Activated naive CD8-positive, alpha-beta T cell (primary cell): ENCODE results near the gene SLC17A9.

Source experiments
- H3K27ac Mint-ChIP-seq: one replicate; pipeline ENCODE4 v1.8.0; 2021; ENCODE audit warnings: mixed read lengths
- H3K27me3 Mint-ChIP-seq: one replicate; pipeline ENCODE4 v1.8.0; 2021; ENCODE audit warnings: mixed read lengths
- H3K36me3 Mint-ChIP-seq: one replicate; pipeline ENCODE4 v1.8.0; 2021; ENCODE audit warnings: mixed read lengths
- H3K4me1 Mint-ChIP-seq: one replicate; pipeline ENCODE4 v1.8.0; 2021; ENCODE audit warnings: low read depth, mixed read lengths
- H3K4me3 Mint-ChIP-seq: one replicate; pipeline ENCODE4 v1.8.0; 2021; ENCODE audit warnings: mild to moderate bottlenecking, mixed read lengths
- H3K9me3 Mint-ChIP-seq: one replicate; pipeline ENCODE4 v1.8.0; 2021; ENCODE audit warnings: low read depth, mixed read lengths

The SLC17A9 gene

GRCh38 chr20:62926229-62927127 lies 26.0 kb upstream of the SLC17A9 start, which contains the start of gene DIDO1:
Gene DIDO1 (minus strand): TSS chr20:62926505.
- Mint-ChIP-seq H3K4me3 (peak within 1 kb of the TSS; percentile 94), H3K27me3 (no peaks in the 10 kb centered on the region), H3K4me1 (peaks cover 72% of the 10 kb centered on the region), H3K36me3 (no peaks in the 10 kb centered on the region), H3K9me3 (no peaks in the 10 kb centered on the region), H3K27ac (peak within 1 kb of the TSS; percentile 87)

GRCh38 chr20:62927128-62927705 lies 25.3 kb upstream of the SLC17A9 start:
- Mint-ChIP-seq H3K27me3 (no peaks in the 10 kb centered on the region), H3K36me3 (no peaks in the 10 kb centered on the region), H3K4me3 (peak overlapping the region; percentile 89), H3K9me3 (no peaks in the 10 kb centered on the region), H3K27ac (peak overlapping the region; percentile 87), H3K4me1 (peaks cover 71% of the 10 kb centered on the region)

- Mint-ChIP-seq H3K4me1 (peaks cover 64% of the 10 kb centered on the region), H3K27ac (peak overlapping the region; percentile 87), H3K36me3 (no peaks in the 10 kb centered on the region), H3K9me3 (no peaks in the 10 kb centered on the region), H3K4me3 (peak overlapping the region; percentile 89), H3K27me3 (no peaks in the 10 kb centered on the region)
These were observed 24.1 kb upstream of the SLC17A9 start for GRCh38 chr20:62928246-62928939.

GRCh38 chr20:62929051-62929538 lies 23.4 kb upstream of the SLC17A9 start:
- peak overlapping the region; percentile 89 for H3K4me3 Mint-ChIP-seq
- H3K36me3 Mint-ChIP-seq = no peaks in the 10 kb centered on the region
- no peaks in the 10 kb centered on the region for H3K27me3 Mint-ChIP-seq
- H3K4me1 Mint-ChIP-seq = peaks cover 57% of the 10 kb centered on the region
- peak overlapping the region; percentile 89 for H3K27ac Mint-ChIP-seq
- no peaks in the 10 kb centered on the region for H3K9me3 Mint-ChIP-seq

GRCh38 chr20:62931464-62931863 lies 21.0 kb upstream of the SLC17A9 start:
- no peak overlapping the region for H3K4me3 Mint-ChIP-seq
- H3K27ac Mint-ChIP-seq = peak overlapping the region; percentile 72
- H3K4me1 Mint-ChIP-seq = peaks cover 46% of the 10 kb centered on the region
- no peaks in the 10 kb centered on the region for H3K27me3 Mint-ChIP-seq
- H3K36me3 Mint-ChIP-seq = no peaks in the 10 kb centered on the region
- H3K9me3 Mint-ChIP-seq = no peaks in the 10 kb centered on the region

GRCh38 chr20:62933966-62934365 lies 18.5 kb upstream of the SLC17A9 start:
- no peaks in the 10 kb centered on the region for H3K27me3 Mint-ChIP-seq
- peaks cover 2% of the 10 kb centered on the region for H3K36me3 Mint-ChIP-seq
- H3K9me3 Mint-ChIP-seq = no peaks in the 10 kb centered on the region
- H3K27ac Mint-ChIP-seq = no peak overlapping the region
- H3K4me1 Mint-ChIP-seq = peaks cover 34% of the 10 kb centered on the region
- no peak overlapping the region for H3K4me3 Mint-ChIP-seq

- Mint-ChIP-seq H3K4me1 (peaks cover 35% of the 10 kb centered on the region), H3K27ac (no peak overlapping the region), H3K27me3 (no peaks in the 10 kb centered on the region), H3K9me3 (no peaks in the 10 kb centered on the region), H3K4me3 (no peak overlapping the region), H3K36me3 (peaks cover 2% of the 10 kb centered on the region)
These were observed 17.1 kb upstream of the SLC17A9 start for GRCh38 chr20:62935204-62935967.

- no peaks in the 10 kb centered on the region for H3K9me3 Mint-ChIP-seq
- H3K4me1 Mint-ChIP-seq = peaks cover 36% of the 10 kb centered on the region
- no peaks in the 10 kb centered on the region for H3K27me3 Mint-ChIP-seq
- H3K4me3 Mint-ChIP-seq = no peak overlapping the region
- H3K36me3 Mint-ChIP-seq = peaks cover 2% of the 10 kb centered on the region
- no peak overlapping the region for H3K27ac Mint-ChIP-seq
These were observed 16.4 kb upstream of the SLC17A9 start for GRCh38 chr20:62935968-62936585.

- H3K36me3 Mint-ChIP-seq = peaks cover 2% of the 10 kb centered on the region
- H3K4me1 Mint-ChIP-seq = peaks cover 37% of the 10 kb centered on the region
- peak overlapping the region; percentile 97 for H3K27ac Mint-ChIP-seq
- H3K4me3 Mint-ChIP-seq = no peak overlapping the region
- H3K27me3 Mint-ChIP-seq = no peaks in the 10 kb centered on the region
- H3K9me3 Mint-ChIP-seq = no peaks in the 10 kb centered on the region
These were observed 15.0 kb upstream of the SLC17A9 start for GRCh38 chr20:62937268-62938104.

- Mint-ChIP-seq H3K27ac (peak within 1 kb of the TSS; percentile 97), H3K36me3 (peaks cover 2% of the 10 kb centered on the region), H3K4me3 (peak within 1 kb of the TSS; percentile 95), H3K9me3 (no peaks in the 10 kb centered on the region), H3K27me3 (no peaks in the 10 kb centered on the region), H3K4me1 (peaks cover 35% of the 10 kb centered on the region)
These were observed 14.2 kb upstream of the SLC17A9 start, which contains the start of gene GID8 for GRCh38 chr20:62938105-62938888. Gene GID8 (plus strand): TSS chr20:62938147. CDS start chr20:62941503, 3,356 bp downstream.

- Mint-ChIP-seq H3K36me3 (peaks cover 2% of the 10 kb centered on the region), H3K27me3 (no peaks in the 10 kb centered on the region), H3K4me1 (peaks cover 35% of the 10 kb centered on the region), H3K9me3 (no peaks in the 10 kb centered on the region), H3K27ac (peak overlapping the region; percentile 50), H3K4me3 (peak overlapping the region; percentile 2)
These were observed 11.6 kb upstream of the SLC17A9 start for GRCh38 chr20:62940875-62941274.

GRCh38 chr20:62941792-62942191 lies 10.7 kb upstream of the SLC17A9 start:
- H3K9me3 Mint-ChIP-seq = no peaks in the 10 kb centered on the region
- peaks cover 34% of the 10 kb centered on the region for H3K4me1 Mint-ChIP-seq
- peak overlapping the region; percentile 50 for H3K27ac Mint-ChIP-seq
- peak overlapping the region; percentile 12 for H3K4me3 Mint-ChIP-seq
- no peaks in the 10 kb centered on the region for H3K27me3 Mint-ChIP-seq
- H3K36me3 Mint-ChIP-seq = peaks cover 2% of the 10 kb centered on the region

- Mint-ChIP-seq H3K27me3 (no peaks in the 10 kb centered on the region), H3K36me3 (no peaks in the 10 kb centered on the region), H3K4me1 (peaks cover 31% of the 10 kb centered on the region), H3K4me3 (no peak overlapping the region), H3K9me3 (no peaks in the 10 kb centered on the region), H3K27ac (peak overlapping the region; percentile 16)
These were observed 10.1 kb upstream of the SLC17A9 start for GRCh38 chr20:62942456-62942855.
